Fibroblast of mammary gland (primary cell): ENCODE data around the gene CEP70.
"Not testable (repeated sequence)": the region's sequence is repeated elsewhere in the genome, so short reads cannot be mapped to it uniquely, and the experiment has no call there.

Experiments used
- DNase-seq: peaks from one replicate; pipeline ENCODE4 v3.0.0-alpha.2; 2010; ENCODE audit warnings: low read depth
- H3K4me3 ChIP-seq: 2 replicates; pipeline ENCODE4 v1.5.1; 2011; ENCODE audit warnings: low read depth, mild to moderate bottlenecking, low read length, moderate library complexity; ENCODE audit not compliant: control insufficient read depth
- CTCF ChIP-seq: conservative IDR thresholded peaks from 2 replicates; pipeline ENCODE4 v1.5.1; 2011; ENCODE audit warnings: low read depth, low read length, inconsistent platforms; ENCODE audit not compliant: control insufficient read depth, insufficient read depth

Gene CEP70

GRCh38 chr3:138457863-138458735 is 136.0 kb downstream of the CEP70 start:
- no peak for TF ChIP-seq CTCF
- DNase-seq = no peak
- no peak overlapping the region for H3K4me3 ChIP-seq

GRCh38 chr3:138456961-138457862 is 136.8 kb downstream of the CEP70 start:
- no peak for TF ChIP-seq CTCF
- DNase-seq = no peak

GRCh38 chr3:138455801-138456716 is 138.0 kb downstream of the CEP70 start:
- DNase-seq = no peak
- no peak overlapping the region for H3K4me3 ChIP-seq
- no peak for TF ChIP-seq CTCF

More at GRCh38 chr3:138456961-138457862, 136.8 kb downstream of the CEP70 start:
- no peak overlapping the region for H3K4me3 ChIP-seq

- not testable (repeated sequence) for H3K4me3 ChIP-seq, DNase-seq
These were observed 140.1 kb downstream of the CEP70 start for GRCh38 chr3:138453940-138454339.

- no peak for TF ChIP-seq CTCF
- DNase-seq = peak; percentile 20
- H3K4me3 ChIP-seq = no peak overlapping the region
These were observed 141.6 kb downstream of the CEP70 start for GRCh38 chr3:138452436-138452835.

GRCh38 chr3:138451595-138452162 is 142.4 kb downstream of the CEP70 start:
- H3K4me3 ChIP-seq = no peak overlapping the region
- DNase-seq = no peak
- no peak for TF ChIP-seq CTCF
